GM21576 (cell line): ENCODE measurements around the gene LMO3.

Source experiments
- ATAC-seq: cut with Tn5 transposase; IDR thresholded peaks from one replicate; pipeline ENCODE4 v1.9.1; 2021; ENCODE audit warnings: mild to moderate bottlenecking, moderate library complexity; ENCODE audit not compliant: unreplicated experiment

Gene LMO3

GRCh38 chr12:16606117-16606200, at the start of gene LMO3:
TSS of gene LMO3 (minus strand) at chr12:16606162. CDS start at chr12:16600860, 5,302 bp downstream.
- no peak for ATAC-seq

GRCh38 chr12:16636435-16637055, 30.6 kb upstream of the LMO3 start:
- ATAC-seq, result peak; percentile 72

GRCh38 chr12:16634786-16635185, 28.8 kb upstream of the LMO3 start:
- no peak for ATAC-seq

- no peak for ATAC-seq
Observed at GRCh38 chr12:16626991-16627390, 21.0 kb upstream of the LMO3 start.

- ATAC-seq, result no peak
Observed at GRCh38 chr12:16622338-16622737, 16.4 kb upstream of the LMO3 start.

GRCh38 chr12:16619537-16619936, 13.6 kb upstream of the LMO3 start:
- no peak for ATAC-seq

- ATAC-seq, result no peak
Observed at GRCh38 chr12:16618256-16618655, 12.3 kb upstream of the LMO3 start.

GRCh38 chr12:16613199-16613598, 7.2 kb upstream of the LMO3 start:
- no peak for ATAC-seq

- no peak for ATAC-seq
Observed at GRCh38 chr12:16612647-16613046, 6.7 kb upstream of the LMO3 start.

GRCh38 chr12:16611146-16611545, 5.2 kb upstream of the LMO3 start:
- ATAC-seq, result no peak

GRCh38 chr12:16610743-16611142, 4.8 kb upstream of the LMO3 start:
- no peak for ATAC-seq

GRCh38 chr12:16610001-16610585, 4.1 kb upstream of the LMO3 start:
- ATAC-seq, result no peak

- ATAC-seq, result no peak
Observed at GRCh38 chr12:16608946-16609539, 3.1 kb upstream of the LMO3 start.

- no peak for ATAC-seq
Observed at GRCh38 chr12:16607906-16608775, 2.2 kb upstream of the LMO3 start.

GRCh38 chr12:16606991-16607390, 1.0 kb upstream of the LMO3 start:
- ATAC-seq, result no peak

- ATAC-seq, result no peak
Observed at GRCh38 chr12:16606201-16606849, 363 bp upstream of the LMO3 start.

- no peak for ATAC-seq
Observed at GRCh38 chr12:16605642-16606116, 283 bp downstream of the LMO3 start.

- ATAC-seq, result no peak
Observed at GRCh38 chr12:16604596-16605252, 1.2 kb downstream of the LMO3 start.

- ATAC-seq, result no peak
Observed at GRCh38 chr12:16603916-16604575, 1.9 kb downstream of the LMO3 start.

- ATAC-seq, result no peak
Observed at GRCh38 chr12:16603260-16603915, 2.6 kb downstream of the LMO3 start.
